Heart left ventricle (tissue), 16 donors: ENCODE measurements around the gene EP400. TPM values are rescaled to one million over a fixed set of nuclear protein-coding genes. Genes with fewer than 3 reads are reported as not detected.

Experiments used
- ATAC-seq, 4 donors: fragments of 200-7000 bp; cut with Tn5 transposase; one replicate each; pipeline ENCODE4 v1.9.1; 2020 to 2022; ENCODE audit warnings: moderate library complexity in 4 of 4, mild to moderate bottlenecking in 3 of 4, moderate number of reproducible peaks in 1 of 4
- DNase-seq, 5 donors: peaks; one replicate each; pipeline ENCODE4 v3.0.0-alpha.2; 2020
- H3K27ac ChIP-seq, 12 donors: fragments of 200-600 bp; sonication (generic) in 4 of 12; one replicate each; pipeline versions ENCODE4 v1.5.0 to v1.8.0; 2016 to 2022; ENCODE audit warnings: mild to moderate bottlenecking in 2 of 12
- H3K27me3 ChIP-seq, 9 donors: fragments of 200-600 bp; sonication (generic) in 2 of 9; one replicate each; pipeline versions ENCODE4 v1.5.1 to v1.8.0; 2016 to 2022; ENCODE audit warnings: mild to moderate bottlenecking in 3 of 9
- H3K36me3 ChIP-seq, 9 donors: fragments of 200-600 bp; sonication (generic) in 2 of 9; one replicate each; pipeline versions ENCODE4 v1.5.0 to v1.8.0; 2018 to 2022; ENCODE audit warnings: mild to moderate bottlenecking in 2 of 9
- H3K4me1 ChIP-seq, 12 donors: fragments of 200-600 bp; sonication (generic) in 4 of 12; one replicate each; pipeline versions ENCODE4 v1.5.0 to v1.8.0; 2016 to 2022; ENCODE audit warnings: mild to moderate bottlenecking in 3 of 12
- H3K4me3 ChIP-seq, 12 donors: fragments of 200-600 bp; sonication (generic) in 4 of 12; one replicate each; pipeline versions ENCODE4 v1.5.0 to v1.8.0; 2017 to 2022; ENCODE audit warnings: mild to moderate bottlenecking in 9 of 12, moderate library complexity in 4 of 12
- H3K9me3 ChIP-seq, 12 donors: fragments of 200-600 bp; sonication (generic) in 4 of 12; one replicate each; pipeline versions ENCODE4 v1.5.0 to v1.8.0; 2016 to 2022; ENCODE audit warnings: mild to moderate bottlenecking in 1 of 12
- POLR2A ChIP-seq, 2 donors: fragments of 450-650 bp; IDR thresholded peaks; one replicate each; pipeline ENCODE4 v1.6.1; 2017; ENCODE audit warnings: antibody characterized with exemption in 2 of 2, mild to moderate bottlenecking in 2 of 2, moderate library complexity in 2 of 2
- WGBS, 4 donors: extraction: QIAGEN DNeasy Blood & Tissue Kit in 2 of 4; methylation state at CpG; one replicate each; pipeline versions ENCODE4 v1.1.5 to v1.1.7; 2013 to 2018; 5-methylcytosine and 5-hydroxymethylcytosine counted together
- intact Hi-C, 10 donors: fragments of 100-400 bp; cut with DNase I; formaldehyde crosslinking; loops; one replicate each; pipeline versions ENCODE4 v1.11.1 to v1.14.2; 2022
- polyA plus RNA-seq, 2 donors: library from polyadenylated mRNA; stranded (reverse); fragments of 200-250 nt; gene quantifications; one replicate each; pipeline ENCODE4 v1.2.3, GENCODE V29; 2013
- total RNA-seq, 9 donors: library from RNA; depleted of rRNA in 2 of 9; stranded (reverse); fragments of >200 nt in 2 of 9; fragmentation: NEBNext Ultra II Directional in 3 of 9; extraction: Animal tissue kit (Norgen Biotek cat#: 25700) in 3 of 9; gene quantifications; one replicate each; pipeline versions ENCODE4 v1.1.0 to v1.2.4, GENCODE V29; 2016 to 2023
- TF ChIP-seq, protein P1 (sequence below), 12 donors: fragments of 200-600 bp; sonication (generic) in 4 of 12; IDR thresholded peaks; one replicate each; pipeline versions ENCODE4 v1.5.0 to v1.8.0; 2018 to 2022; ENCODE audit warnings: antibody characterized with exemption in 12 of 12, mild to moderate bottlenecking in 5 of 12
- donor health status: ischemic (EF 13 %, LVEDD 7.1; RV severe dilation, severe dysfunction).
- donor health status: healthy with polysubstance abuse.
- donor health status: DM: no; HTN: yes; CAD: no.
- donor health status: DM: no; HTN: no; CAD: no.
- donor health status: ischemic (EF 25% LVEDD 6.9; RV normal size, moderate dysfunction).
- donor health status: ischemic (EF 25% LVEDD 5.7; RV mildly dilated, moderate dysfunction).
- donor health status: healthy.
- donor health status: DM: yes; HTN: yes; CAD: no.
- donor health status: ischemic (EF 35%, LVEDD 5.7; RV mildly dilated, moderate dysfunction).
- donor health status: nonischemic (EF 11% LVEDD 7.7; RV severe dilation, severe dysfunction).
- donor health status: DM: yes; HTN: yes; CAD: no.
- donor health status: PGD.
- donor health status: ischemic (EF 29% LVEDD 5.4; RV normal size, mild dysfunction).
- donor health status: nonischemic (EF 23%, LVEDD 6.1; RV moderate dilation, normal function).

EP400 gene
- total and polyA plus RNA-seq, 11 donors: 9.8 to 27.8 (median 13.5) TPM

DNA sequence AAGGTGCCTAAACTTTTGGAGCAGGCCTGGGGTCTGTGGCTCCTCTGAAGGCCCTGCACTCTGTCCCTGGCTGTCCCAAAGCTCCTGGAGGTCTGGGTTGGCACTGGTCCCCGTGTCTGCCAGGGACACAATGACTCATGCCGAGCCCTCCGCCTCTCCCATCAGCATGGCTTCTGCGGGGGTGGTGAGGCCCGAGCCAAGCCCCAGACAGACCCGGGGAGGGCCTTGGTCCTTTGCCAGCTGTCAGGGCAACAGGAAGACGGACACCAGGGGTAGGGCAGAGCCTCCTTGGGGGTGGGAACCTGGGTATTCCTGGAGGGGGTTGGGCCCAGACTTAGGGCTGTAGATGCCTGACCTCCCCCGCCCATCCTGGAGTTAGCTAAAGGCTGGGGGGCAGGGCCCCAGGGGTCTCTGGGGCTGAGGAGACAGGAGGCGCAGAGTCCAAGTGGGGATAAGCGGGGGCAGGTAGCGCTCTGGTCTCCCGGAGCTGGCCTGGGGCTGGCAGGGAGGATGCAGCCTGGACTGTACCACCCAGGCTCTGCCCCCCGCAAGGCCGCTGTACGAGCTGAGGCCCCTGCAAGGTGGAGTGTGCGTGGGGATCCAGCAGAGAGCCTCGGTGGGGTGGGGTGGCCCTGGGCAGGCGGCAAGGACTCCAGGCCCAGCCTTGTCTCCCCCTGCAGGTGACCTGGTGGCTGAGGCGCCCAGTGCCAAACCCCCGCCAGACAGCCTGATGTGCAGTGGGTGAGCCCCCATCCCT, 37.0 kb upstream of the EP400 start:
- Histone ChIP-seq H3K9me3 (no peaks in the 10 kb centered on the region), H3K4me3 (no peak overlapping the region), H3K4me1 (peaks cover 3 to 22% (median 16%) of the 10 kb centered on the region in 12 donors), H3K27ac (peak overlapping the region in 11 of 12 donors; percentile 4 to 84 (median 70)), H3K36me3 (peaks cover 0 to 92% (median 87%) of the 10 kb centered on the region in 9 donors), H3K27me3 (no peaks in the 10 kb centered on the region)
- TF ChIP-seq, protein P1, sequence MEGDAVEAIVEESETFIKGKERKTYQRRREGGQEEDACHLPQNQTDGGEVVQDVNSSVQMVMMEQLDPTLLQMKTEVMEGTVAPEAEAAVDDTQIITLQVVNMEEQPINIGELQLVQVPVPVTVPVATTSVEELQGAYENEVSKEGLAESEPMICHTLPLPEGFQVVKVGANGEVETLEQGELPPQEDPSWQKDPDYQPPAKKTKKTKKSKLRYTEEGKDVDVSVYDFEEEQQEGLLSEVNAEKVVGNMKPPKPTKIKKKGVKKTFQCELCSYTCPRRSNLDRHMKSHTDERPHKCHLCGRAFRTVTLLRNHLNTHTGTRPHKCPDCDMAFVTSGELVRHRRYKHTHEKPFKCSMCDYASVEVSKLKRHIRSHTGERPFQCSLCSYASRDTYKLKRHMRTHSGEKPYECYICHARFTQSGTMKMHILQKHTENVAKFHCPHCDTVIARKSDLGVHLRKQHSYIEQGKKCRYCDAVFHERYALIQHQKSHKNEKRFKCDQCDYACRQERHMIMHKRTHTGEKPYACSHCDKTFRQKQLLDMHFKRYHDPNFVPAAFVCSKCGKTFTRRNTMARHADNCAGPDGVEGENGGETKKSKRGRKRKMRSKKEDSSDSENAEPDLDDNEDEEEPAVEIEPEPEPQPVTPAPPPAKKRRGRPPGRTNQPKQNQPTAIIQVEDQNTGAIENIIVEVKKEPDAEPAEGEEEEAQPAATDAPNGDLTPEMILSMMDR (IDR thresholded peaks at IDR 0.05): peak in 1 of 12 donors; percentile 22
- TF ChIP-seq POLR2A (IDR thresholded peaks at IDR 0.05): no peak
- WGBS, 4 donors: 28 to 57% (median 49%) methylated on average over 11 to 20 of the region's 20 CpGs
- intact Hi-C loops: no loop called here
- ATAC-seq (peak; percentile 87 to 94 (median 92)), DNase-seq (peak; percentile 91 to 98 (median 94))

DNA sequence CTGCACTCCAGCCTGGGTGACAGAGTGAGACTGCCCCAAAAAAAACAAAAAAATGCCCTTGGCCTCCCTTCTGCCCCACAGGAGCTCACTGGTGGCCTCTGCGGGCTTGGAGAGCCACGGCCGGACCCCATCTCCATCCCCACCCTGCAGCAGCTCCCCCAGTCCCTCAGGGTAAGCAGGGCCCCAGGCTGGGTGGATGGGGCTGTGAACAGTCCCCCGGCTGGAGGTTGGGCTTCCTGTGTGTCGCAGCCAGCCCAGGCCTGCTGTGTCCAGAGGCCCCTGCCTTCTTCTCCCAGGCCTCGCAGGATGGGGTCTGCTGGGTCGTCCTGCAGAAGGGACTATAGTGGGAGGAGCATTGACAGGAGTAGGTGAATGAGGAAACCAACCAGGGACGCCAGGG, 36.1 kb upstream of the EP400 start:
- no peak overlapping the region for H3K27ac ChIP-seq
- peaks cover 0 to 89% (median 86%) of the 10 kb centered on the region in 9 donors for H3K36me3 ChIP-seq
- intact Hi-C loops: no loop called here
- DNase-seq (no peak), ATAC-seq (no peak)
- 90 to 100% (median 92%) methylated on average over 5 to 8 of the region's 8 CpGs for WGBS, 4 donors
- H3K9me3 ChIP-seq: no peaks in the 10 kb centered on the region
- no peak overlapping the region for H3K4me3 ChIP-seq
- H3K4me1 ChIP-seq: peaks cover 3 to 22% (median 16%) of the 10 kb centered on the region in 12 donors
- no peaks in the 10 kb centered on the region for H3K27me3 ChIP-seq
- TF ChIP-seq, protein P1 (IDR thresholded peaks at IDR 0.05): no peak
- no peak for TF ChIP-seq POLR2A (IDR thresholded peaks at IDR 0.05)

DNA sequence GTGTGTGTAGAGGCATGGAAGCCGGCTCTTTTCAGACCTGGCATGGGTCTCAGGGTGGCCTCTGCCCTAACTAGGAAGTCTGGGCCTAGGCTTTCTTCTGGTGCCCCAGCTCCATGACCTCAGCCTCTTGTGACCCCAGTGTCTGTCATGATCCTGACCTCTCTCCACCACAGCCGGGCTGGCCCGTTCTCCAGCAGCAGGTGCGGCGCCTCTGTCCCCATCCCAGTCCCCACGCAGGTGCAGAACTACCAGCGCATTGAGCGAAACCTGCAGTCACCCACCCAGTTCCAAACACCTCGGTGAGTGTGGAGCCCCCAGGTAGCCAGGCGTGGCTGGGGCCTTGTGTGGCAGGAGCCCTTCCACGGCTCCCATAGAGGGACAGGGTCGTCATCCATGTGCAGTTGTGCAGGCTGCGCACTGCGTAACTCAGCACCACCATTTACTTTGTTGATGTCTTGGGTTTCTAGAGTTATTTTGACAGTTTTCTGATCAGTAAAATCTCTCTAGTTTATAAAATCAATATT, 35.5 kb upstream of the EP400 start:
- H3K27me3 ChIP-seq: no peaks in the 10 kb centered on the region
- H3K36me3 ChIP-seq: peaks cover 0 to 87% (median 84%) of the 10 kb centered on the region in 9 donors
- DNase-seq (peak in 1 of 5 donors; percentile 52), ATAC-seq (no peak)
- no peak overlapping the region for H3K4me3 ChIP-seq
- no peaks in the 10 kb centered on the region for H3K9me3 ChIP-seq
- no peak overlapping the region for H3K27ac ChIP-seq
- intact Hi-C loops: no loop called here
- WGBS, 4 donors: 97 to 98% (median 97%) methylated on average over 14 of the region's 14 CpGs
- peaks cover 3 to 22% (median 16%) of the 10 kb centered on the region in 12 donors for H3K4me1 ChIP-seq
- TF ChIP-seq, protein P1 (IDR thresholded peaks at IDR 0.05): no peak
- no peak for TF ChIP-seq POLR2A (IDR thresholded peaks at IDR 0.05)

DNA sequence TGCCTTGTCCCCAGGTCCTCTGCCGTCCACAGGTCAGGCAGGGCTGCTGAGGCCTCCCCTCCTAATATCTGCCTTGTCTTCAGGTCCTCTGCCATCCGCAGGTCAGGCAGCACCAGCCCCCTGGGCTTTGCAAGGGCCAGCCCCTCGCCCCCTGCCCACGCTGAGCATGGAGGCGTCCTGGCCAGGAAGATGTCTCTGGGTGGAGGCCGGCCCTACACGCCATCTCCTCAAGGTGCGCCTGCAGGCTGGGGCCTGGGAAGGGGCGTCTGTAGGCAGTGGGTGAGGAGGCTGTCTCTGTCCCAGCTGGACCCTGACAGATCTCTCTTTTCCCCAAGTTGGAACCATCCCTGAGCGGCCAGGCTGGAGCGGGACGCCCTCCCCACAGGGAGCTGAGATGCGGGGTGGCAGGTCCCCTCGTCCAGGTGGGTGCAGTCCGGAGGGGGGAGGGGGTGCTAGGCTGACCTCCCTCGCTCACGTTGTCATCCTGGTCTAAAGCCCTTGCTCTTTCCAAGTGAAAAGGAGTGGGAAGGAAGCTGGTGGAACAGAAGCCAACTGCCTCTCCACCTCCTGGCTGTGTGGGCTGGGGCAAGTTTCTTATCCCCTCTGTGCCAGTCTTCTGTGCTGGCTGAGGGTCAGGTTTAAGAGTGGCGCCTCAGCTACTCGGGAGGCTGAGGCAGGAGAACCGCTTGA, 34.6 kb upstream of the EP400 start:
- Histone ChIP-seq H3K4me1 (peaks cover 3 to 22% (median 16%) of the 10 kb centered on the region in 12 donors), H3K27me3 (no peaks in the 10 kb centered on the region), H3K4me3 (no peak overlapping the region), H3K9me3 (no peaks in the 10 kb centered on the region), H3K36me3 (peaks cover 0 to 87% (median 84%) of the 10 kb centered on the region in 9 donors), H3K27ac (no peak overlapping the region)
- WGBS, 4 donors: 87 to 95% (median 94%) methylated on average over 17 to 20 of the region's 20 CpGs
- intact Hi-C loops: no loop called here
- TF ChIP-seq, protein P1 (IDR thresholded peaks at IDR 0.05): no peak
- no peak for TF ChIP-seq POLR2A (IDR thresholded peaks at IDR 0.05)
- ATAC-seq: no peak
- DNase-seq: no peak
